H1 (cell line): ENCODE measurements around the gene OSTF1. TPM values are rescaled to one million over a fixed set of nuclear protein-coding genes. Genes with fewer than 3 reads are reported as not detected.
A peak's percentile ranks its signal among the peaks of the same experiment; 100 is the strongest.

Experiments
- CTCF ChIA-PET: fragments of 300-600 bp; sonication (Branson Sonifier 250); formaldehyde crosslinking; loops from one replicate; lab custom pipeline; 2021; ENCODE audit not compliant: partially characterized antibody; lab: Charles Lee
- POLR2A ChIA-PET: fragments of 300-600 bp; sonication (Branson Sonifier 250); formaldehyde crosslinking; loops from one replicate; lab custom pipeline; 2021; ENCODE audit warnings: inconsistent platforms; ENCODE audit not compliant: partially characterized antibody; lab: Charles Lee
- DNase-seq, 2 experiments: peaks; one replicate each; pipeline versions ENCODE4 v3.0.0 to v3.0.0-alpha.2; 2010 to 2022; ENCODE audit warnings: low spot score in 2 of 2, low read depth in 1 of 2, mixed read lengths in 1 of 2
- FAIRE-seq: peaks from 2 replicates; lab custom pipeline; 2011; peaks lifted over from hg19 to GRCh38; lab: Jason Lieb, UNC
- H2AFZ ChIP-seq: 2 replicates; pipeline ENCODE4 v1.8.1; 2012; ENCODE audit warnings: low read length, inconsistent platforms
- H2AK5ac ChIP-seq: 2 replicates; pipeline ENCODE4 v1.6.1; 2013; ENCODE audit warnings: low read depth, low read length
- H2BK120ac ChIP-seq: replicated peaks from 2 replicates; pipeline ENCODE3; 2013; ENCODE audit warnings: low read depth, low read length, inconsistent platforms
- H2BK12ac ChIP-seq: 2 replicates; pipeline ENCODE4 v1.6.1; 2013; ENCODE audit warnings: low read depth, low read length
- H2BK15ac ChIP-seq: 2 replicates; pipeline ENCODE4 v1.6.1; 2013; ENCODE audit warnings: low read length
- H2BK20ac ChIP-seq: 2 replicates; pipeline ENCODE4 v1.6.1; 2013; ENCODE audit warnings: low read length
- H2BK5ac ChIP-seq: 2 replicates; pipeline ENCODE4 v1.6.1; 2013; ENCODE audit warnings: low read depth, low read length
- H3K14ac ChIP-seq: 2 replicates; pipeline ENCODE4 v1.6.1; 2013; ENCODE audit warnings: inconsistent platforms; ENCODE audit not compliant: insufficient read length
- H3K18ac ChIP-seq: 2 replicates; pipeline ENCODE4 v1.6.1; 2013; ENCODE audit warnings: low read length; ENCODE audit errors: extremely low read depth
- H3K23ac ChIP-seq: 2 replicates; pipeline ENCODE4 v1.6.1; 2013; ENCODE audit warnings: inconsistent platforms; ENCODE audit not compliant: insufficient read length
- H3K23me2 ChIP-seq: 2 replicates; pipeline ENCODE4 v1.6.1; 2013; ENCODE audit warnings: low read depth, low read length
- H3K27ac ChIP-seq: 2 replicates; pipeline ENCODE4 v1.6.1; 2011; ENCODE audit warnings: low read depth, low read length, inconsistent platforms
- H3K27me3 ChIP-seq, 4 experiments: replicated peaks in 1 of 4; 1 replicate in 1 of 4; 2 replicates in 3 of 4; pipeline versions ENCODE4 v1.6.1 to v1.8.1; 2011 to 2013; ENCODE audit warnings: low read length in 3 of 4, mild to moderate bottlenecking in 3 of 4, inconsistent platforms in 2 of 4, mixed read lengths in 2 of 4, moderate library complexity in 1 of 4; ENCODE audit not compliant: control insufficient read depth in 3 of 4, insufficient read depth in 3 of 4; ENCODE audit errors: extremely low read depth in 1 of 4
- H3K36me3 ChIP-seq, 4 experiments: 2 replicates each; pipeline versions ENCODE4 v1.6.1 to v1.8.1; 2011 to 2013; ENCODE audit warnings: mild to moderate bottlenecking in 4 of 4, low read length in 3 of 4, moderate library complexity in 2 of 4, control low read depth in 1 of 4, inconsistent platforms in 1 of 4; ENCODE audit not compliant: insufficient read depth in 4 of 4, control insufficient read depth in 2 of 4
- H3K4ac ChIP-seq: replicated peaks from 2 replicates; pipeline ENCODE3; 2013; ENCODE audit warnings: low read length, low read depth, mixed read lengths, inconsistent platforms; ENCODE audit not compliant: insufficient read length
- H3K4me1 ChIP-seq, 4 experiments: replicated peaks in 1 of 4; 1 replicate in 1 of 4; 2 replicates in 3 of 4; pipeline versions ENCODE4 v1.6.1 to v1.8.1; 2011 to 2013; ENCODE audit warnings: low read length in 3 of 4, inconsistent platforms in 2 of 4, mixed read lengths in 1 of 4; ENCODE audit not compliant: insufficient read depth in 4 of 4, control insufficient read depth in 3 of 4
- H3K4me2 ChIP-seq, 2 experiments: 2 replicates each; pipeline versions ENCODE4 v1.6.1 to v1.8.1; 2011 to 2013; ENCODE audit warnings: low read depth in 2 of 2, low read length in 2 of 2, control low read depth in 1 of 2, inconsistent platforms in 1 of 2, mild to moderate bottlenecking in 1 of 2; ENCODE audit not compliant: insufficient read depth in 1 of 2
- H3K4me3 ChIP-seq, 4 experiments: fragments of 200-600, 300-600 bp in 1 of 4; sonication (generic), shearing (Covaris generic), sonication (Bioruptor Twin) in 1 of 4; 2 replicates each; pipeline versions ENCODE4 v1.5.1 to v1.8.1; 2011 to 2016; ENCODE audit warnings: low read length in 4 of 4, low read depth in 3 of 4, control low read depth in 2 of 4, inconsistent platforms in 2 of 4, mild to moderate bottlenecking in 2 of 4, mixed read lengths in 1 of 4, moderate library complexity in 1 of 4; ENCODE audit not compliant: insufficient read depth in 2 of 4; ENCODE audit errors: extremely low read depth in 1 of 4
- H3K56ac ChIP-seq: replicated peaks from 2 replicates; pipeline ENCODE3; 2013; ENCODE audit warnings: low read depth, mild to moderate bottlenecking, mixed read lengths, low read length, inconsistent platforms; ENCODE audit not compliant: insufficient read length
- H3K79me1 ChIP-seq: 2 replicates; pipeline ENCODE4 v1.6.1; 2013; ENCODE audit warnings: low read depth, low read length, control low read depth
- H3K79me2 ChIP-seq, 2 experiments: 2 replicates each; pipeline versions ENCODE4 v1.6.1 to v1.8.1; 2012 to 2013; ENCODE audit warnings: low read length in 2 of 2, mild to moderate bottlenecking in 2 of 2, inconsistent platforms in 1 of 2; ENCODE audit not compliant: insufficient read depth in 2 of 2, control insufficient read depth in 1 of 2
- H3K9ac ChIP-seq, 4 experiments: replicated peaks in 1 of 4; 1 replicate in 1 of 4; 2 replicates in 3 of 4; pipeline versions ENCODE4 v1.6.1 to v1.8.1; 2011 to 2013; ENCODE audit warnings: low read depth in 3 of 4, low read length in 3 of 4, control low read depth in 2 of 4, mild to moderate bottlenecking in 2 of 4, moderate library complexity in 2 of 4, inconsistent platforms in 1 of 4; ENCODE audit errors: extremely low read depth in 1 of 4
- H3K9me3 ChIP-seq, 2 experiments: 2 replicates each; pipeline versions ENCODE4 v1.6.1 to v1.8.1; 2012 to 2013; ENCODE audit warnings: mild to moderate bottlenecking in 2 of 2, moderate library complexity in 2 of 2, control low read depth in 1 of 2, inconsistent platforms in 1 of 2, low read depth in 1 of 2, low read length in 1 of 2, mixed read lengths in 1 of 2; ENCODE audit not compliant: insufficient read depth in 2 of 2
- H4K20me1 ChIP-seq, 2 experiments: replicated peaks in 1 of 2; 2 replicates each; pipeline versions ENCODE3 to v1.8.1; 2011 to 2013; ENCODE audit warnings: inconsistent platforms in 2 of 2, low read length in 2 of 2, mild to moderate bottlenecking in 1 of 2; ENCODE audit not compliant: insufficient read depth in 2 of 2, control insufficient read depth in 1 of 2
- H4K5ac ChIP-seq: 2 replicates; pipeline ENCODE4 v1.6.1; 2013; ENCODE audit warnings: low read length, low read depth, mixed read lengths, inconsistent platforms; ENCODE audit not compliant: insufficient read length
- H4K8ac ChIP-seq: 2 replicates; pipeline ENCODE4 v1.8.0; 2013; ENCODE audit warnings: mild to moderate bottlenecking, moderate library complexity, low read length, inconsistent platforms; ENCODE audit not compliant: insufficient read depth; ENCODE audit errors: extremely low read depth
- H4K91ac ChIP-seq: replicated peaks from 2 replicates; pipeline ENCODE3; 2013; ENCODE audit warnings: low read length, mixed read lengths, inconsistent platforms; ENCODE audit not compliant: insufficient read length
- KDM5A ChIP-seq: fragments of 200-600 bp; IDR thresholded peaks from 2 replicates; pipeline ENCODE4 v1.7.1; 2012; ENCODE audit warnings: mild to moderate bottlenecking, low read length, inconsistent platforms, mixed read lengths
- WGBS, 2 experiments: shearing (Covaris generic) in 1 of 2; methylation state at CpG; one replicate each; pipeline versions ENCODE4 v1.1.6 to v1.1.7; 2013 to 2015; ENCODE audit warnings: low lambda C conversion rate in 2 of 2, mixed read lengths in 2 of 2, inconsistent platforms in 1 of 2, low coverage in 1 of 2, missing lambda C conversion rate in 1 of 2; ENCODE audit not compliant: insufficient replicate concordance in 2 of 2, insufficient coverage in 1 of 2, insufficient read length in 1 of 2; ENCODE audit errors: extremely low coverage in 1 of 2, missing lambda C conversion rate in 1 of 2; 5-methylcytosine and 5-hydroxymethylcytosine counted together
- polyA plus RNA-seq, 7 experiments: library from polyadenylated mRNA; depleted of rRNA in 3 of 7; stranded (reverse) in 5 of 7; unstranded in 2 of 7; fragments of >200 nt in 5 of 7; fragments of 200-250 nt in 2 of 7; gene quantifications; 1 replicate in 5 of 7; 2 replicates in 1 of 7; 4 replicates in 1 of 7; pipeline versions ENCODE4 v1.2.1 to v1.2.3, GENCODE V29; 2011 to 2013; ENCODE audit warnings: missing spikeins in 2 of 7, mixed read lengths in 2 of 7
- total RNA-seq: library from RNA; stranded (reverse); fragmentation: NEBNext Ultra II Directional; extraction: Animal tissue kit (Norgen Biotek cat#: 25700); gene quantifications from 2 replicates; pipeline ENCODE4 v1.2.1, GENCODE V29; 2021
- TF ChIP-seq, protein P1 (sequence below): IDR thresholded peaks from 2 replicates; pipeline ENCODE4 v1.6.1; 2012; ENCODE audit warnings: inconsistent platforms

The OSTF1 gene
- total and polyA plus RNA-seq, 2 of the 8 experiments (the other 6 are each of a cell fraction or from before 2014, with no cell fraction given): 5.0 to 18.9 TPM

DNA sequence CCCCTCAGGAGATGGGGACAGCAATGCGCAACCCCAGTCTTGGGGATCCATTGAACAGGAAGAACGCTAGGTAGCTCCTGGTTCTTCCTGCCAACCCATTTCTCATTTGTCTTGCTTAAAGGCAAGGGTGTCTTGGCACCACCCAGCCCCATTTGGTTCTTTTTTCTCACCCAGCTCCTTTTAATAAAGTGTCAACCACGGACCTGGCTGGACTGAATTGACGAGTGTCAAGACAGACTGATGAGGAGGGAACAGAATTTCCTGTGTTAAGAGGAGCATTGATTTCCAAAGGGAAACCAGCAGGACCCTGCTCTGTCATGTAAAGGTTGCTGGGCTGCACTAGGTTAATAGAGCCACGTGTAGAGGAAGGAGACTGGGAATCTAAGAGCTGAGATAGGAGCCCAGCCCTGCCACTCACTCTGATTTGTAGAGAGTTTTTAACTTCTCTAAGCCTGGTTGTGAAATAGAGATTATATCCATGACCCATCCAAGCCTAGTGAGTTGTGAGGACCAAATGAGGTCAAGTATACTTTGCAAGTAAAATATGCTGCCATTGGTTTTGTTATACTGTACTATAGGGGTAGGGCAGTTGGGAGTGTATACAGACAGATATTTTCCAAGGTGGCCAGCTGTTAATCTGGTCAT, 33.7 kb downstream of the OSTF1 start:
- Histone ChIP-seq H3K79me2 (no peaks in the 10 kb centered on the region), H3K9ac (no peak overlapping the region), H4K8ac (no peak overlapping the region), H3K79me1 (no peaks in the 10 kb centered on the region), H3K18ac (no peak overlapping the region), H3K4me3 (no peak overlapping the region), H3K4me1 (peaks cover 3 to 9% (median 7%) of the 10 kb centered on the region in 4 experiments; a peak in 5 of 7 replicates), H3K36me3 (no peaks in the 10 kb centered on the region), H2BK120ac (no peak overlapping the region), H2AFZ (no peak overlapping the region), H3K27ac (no peak overlapping the region), H3K4me2 (no peak overlapping the region; a peak in 1 of 4 replicates), H3K9me3 (no peaks in the 10 kb centered on the region), H3K4ac (no peak overlapping the region), H4K20me1 (no peaks in the 10 kb centered on the region), H3K14ac (no peak overlapping the region), H2BK20ac (no peak overlapping the region), H2BK12ac (no peak overlapping the region), H2BK5ac (no peak overlapping the region; the same call in 1 of the 2 replicates), H3K23ac (no peak overlapping the region), H3K27me3 (no peaks in the 10 kb centered on the region), H2BK15ac (no peak overlapping the region), H2AK5ac (no peak overlapping the region), H4K91ac (no peak overlapping the region), H4K5ac (no peak overlapping the region), H3K23me2 (no peaks in the 10 kb centered on the region), H3K56ac (no peak overlapping the region)
- TF ChIP-seq, protein P1, sequence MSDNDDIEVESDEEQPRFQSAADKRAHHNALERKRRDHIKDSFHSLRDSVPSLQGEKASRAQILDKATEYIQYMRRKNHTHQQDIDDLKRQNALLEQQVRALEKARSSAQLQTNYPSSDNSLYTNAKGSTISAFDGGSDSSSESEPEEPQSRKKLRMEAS: peak; percentile 25; the same call in 1 of the 2 replicates
- no peak for TF ChIP-seq KDM5A
- 51% methylated on average over 5 of the region's 5 CpGs; no CpG with 5 or more reads in 1 of the 2 experiments for WGBS, 2 experiments
- ChIA-PET CTCF (interaction anchor here (1.0 to 1.2 kb wide), 4 partner anchors 15 to 94 kb away, joined by 3 read pairs; partner anchors contain the start of gene CARNMT1), POLR2A (interaction anchor here (1.2 kb wide), 1 partner anchor 34 kb away, joined by 5 read pairs; the partner anchor contains the start of genes NMRK1 and OSTF1)
- DNase-seq: no peak
- FAIRE-seq: no peak
